Aorta (tissue), 5 donors: ENCODE measurements around the gene CARMIL3. TPM values are rescaled to one million over a fixed set of nuclear protein-coding genes. Genes with fewer than 3 reads are reported as not detected.

ENCODE experiments used
- ATAC-seq: fragments of 200-7000 bp; cut with Tn5 transposase; one replicate; pipeline ENCODE4 v1.9.1; 2022; ENCODE audit warnings: moderate library complexity; ENCODE audit not compliant: low FRiP score
- DNase-seq, 2 donors: peaks; one replicate each; pipeline ENCODE4 v3.0.0-alpha.2; 2020
- H3K27ac ChIP-seq, 2 donors: one replicate each; pipeline ENCODE4 v1.5.1; 2013; ENCODE audit warnings: low read length in 2 of 2, mild to moderate bottlenecking in 2 of 2, moderate library complexity in 2 of 2, control low read depth in 1 of 2, inconsistent platforms in 1 of 2, low read depth in 1 of 2
- H3K27me3 ChIP-seq, 2 donors: one replicate each; pipeline ENCODE4 v1.6.1; 2013; ENCODE audit warnings: control low read depth in 1 of 2, low read length in 1 of 2, mild to moderate bottlenecking in 1 of 2, moderate library complexity in 1 of 2; ENCODE audit not compliant: insufficient read depth in 2 of 2, control insufficient read depth in 1 of 2
- H3K36me3 ChIP-seq, 2 donors: one replicate each; pipeline ENCODE4 v1.6.1; 2013; ENCODE audit warnings: control low read depth in 1 of 2, low read length in 1 of 2, mild to moderate bottlenecking in 1 of 2; ENCODE audit not compliant: insufficient read depth in 2 of 2, control insufficient read depth in 1 of 2
- H3K4me1 ChIP-seq, 2 donors: one replicate each; pipeline ENCODE4 v1.6.1; 2013; ENCODE audit warnings: low read length in 2 of 2, control low read depth in 1 of 2, mild to moderate bottlenecking in 1 of 2, moderate library complexity in 1 of 2; ENCODE audit not compliant: insufficient read depth in 2 of 2, control insufficient read depth in 1 of 2
- H3K4me3 ChIP-seq, 2 donors: one replicate each; pipeline ENCODE4 v1.5.1; 2013; ENCODE audit warnings: low read length in 2 of 2, control low read depth in 1 of 2, mild to moderate bottlenecking in 1 of 2
- H3K9me3 ChIP-seq: one replicate; pipeline ENCODE4 v1.6.1; 2013; ENCODE audit warnings: mild to moderate bottlenecking, low read length; ENCODE audit not compliant: control insufficient read depth
- WGBS, 2 donors: extraction: QIAGEN DNeasy Blood & Tissue Kit; methylation state at CpG; one replicate each; pipeline ENCODE4 v1.1.7; 2013; 5-methylcytosine and 5-hydroxymethylcytosine counted together
- intact Hi-C, 2 donors: fragments of 100-400 bp; cut with DNase I; formaldehyde crosslinking; loops; one replicate each; pipeline versions ENCODE4 v1.14.2 to v1.15.0; 2022
- polyA plus RNA-seq, 2 donors: library from polyadenylated mRNA; stranded (reverse); fragments of 200-250 nt; gene quantifications; one replicate each; pipeline ENCODE4 v1.2.3, GENCODE V29; 2013
- total RNA-seq, 2 donors: library from RNA; stranded (reverse); fragmentation: NEBNext Ultra II Directional; extraction: Animal tissue kit (Norgen Biotek cat#: 25700); gene quantifications; one replicate each; pipeline ENCODE4 v1.2.1, GENCODE V29; 2021
- donor health status: healthy with polysubstance abuse.
- donor health status: Bipolar disorder and iron deficiency.
- donor health status: DM: no; HTN: no; CAD: no.
- donor health status: DM: no; HTN: no; CAD: no.
- donor health status: DM: yes; HTN: yes; CAD: no.

Gene CARMIL3
- total and polyA plus RNA-seq, 4 donors, result 0.24 to 0.43 (median 0.42) TPM; not detected in 1

DNA sequence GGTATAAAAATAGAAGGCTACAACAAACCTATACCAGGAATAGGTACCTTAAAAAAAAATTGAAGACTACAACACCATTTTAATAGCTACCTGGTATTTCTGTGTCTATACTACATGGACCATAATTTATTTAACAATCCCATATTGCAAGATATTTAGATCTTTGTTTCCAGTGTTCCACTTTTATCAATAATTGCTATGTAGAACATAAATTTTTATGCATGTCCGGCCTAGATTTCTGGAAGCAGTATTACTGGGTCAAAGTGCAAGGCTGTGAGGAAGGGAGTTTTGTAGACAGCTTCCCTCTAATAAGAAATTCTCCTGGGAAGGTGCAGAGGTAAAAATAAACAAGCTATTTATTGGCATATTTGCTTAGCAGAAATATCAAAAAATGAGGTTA lies 58.7 kb downstream of the CARMIL3 start:
- Histone ChIP-seq H3K9me3 (no peaks in the 10 kb centered on the region), H3K36me3 (no peaks in the 10 kb centered on the region), H3K27me3 (no peaks in the 10 kb centered on the region), H3K4me1 (no peaks in the 10 kb centered on the region), H3K4me3 (no peak overlapping the region), H3K27ac (no peak overlapping the region)
- ATAC-seq, result no peak
- intact Hi-C loops, result loop anchor here (5.0 to 10.0 kb wide), 3 partner anchors 37 to 324 kb away; partner anchors contain the start of genes IRF9 (in 1 of the 2), PSME2 (in 1 of the 2) and RNF31 (in 1 of the 2)
- DNase-seq, result no peak
- 76 to 89% methylated on average over 1 of the region's 1 CpG for WGBS, 2 donors

DNA sequence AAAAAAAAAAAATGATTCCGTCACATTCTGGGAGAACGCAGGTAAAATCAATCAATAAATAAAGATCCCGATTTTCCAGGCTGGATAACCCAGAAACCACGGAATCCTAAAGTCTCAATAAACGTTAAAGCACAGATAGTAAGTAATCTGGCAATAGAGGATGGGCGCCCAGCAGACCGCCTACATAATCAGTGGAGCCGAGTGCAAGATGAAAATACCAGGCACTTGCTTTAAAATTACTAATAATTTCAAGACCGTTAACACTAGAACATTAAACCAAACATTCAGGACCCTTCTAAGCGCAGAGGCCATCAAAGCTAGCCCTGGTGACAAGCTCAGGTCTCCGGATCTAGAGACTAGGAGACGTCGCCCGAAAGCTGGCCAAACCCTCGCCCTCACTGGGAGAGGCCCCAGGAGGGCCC lies 61.6 kb downstream of the CARMIL3 start:
- peak; percentile 0 for ATAC-seq
- 18 to 20% methylated on average over 15 of the region's 15 CpGs for WGBS, 2 donors

DNA sequence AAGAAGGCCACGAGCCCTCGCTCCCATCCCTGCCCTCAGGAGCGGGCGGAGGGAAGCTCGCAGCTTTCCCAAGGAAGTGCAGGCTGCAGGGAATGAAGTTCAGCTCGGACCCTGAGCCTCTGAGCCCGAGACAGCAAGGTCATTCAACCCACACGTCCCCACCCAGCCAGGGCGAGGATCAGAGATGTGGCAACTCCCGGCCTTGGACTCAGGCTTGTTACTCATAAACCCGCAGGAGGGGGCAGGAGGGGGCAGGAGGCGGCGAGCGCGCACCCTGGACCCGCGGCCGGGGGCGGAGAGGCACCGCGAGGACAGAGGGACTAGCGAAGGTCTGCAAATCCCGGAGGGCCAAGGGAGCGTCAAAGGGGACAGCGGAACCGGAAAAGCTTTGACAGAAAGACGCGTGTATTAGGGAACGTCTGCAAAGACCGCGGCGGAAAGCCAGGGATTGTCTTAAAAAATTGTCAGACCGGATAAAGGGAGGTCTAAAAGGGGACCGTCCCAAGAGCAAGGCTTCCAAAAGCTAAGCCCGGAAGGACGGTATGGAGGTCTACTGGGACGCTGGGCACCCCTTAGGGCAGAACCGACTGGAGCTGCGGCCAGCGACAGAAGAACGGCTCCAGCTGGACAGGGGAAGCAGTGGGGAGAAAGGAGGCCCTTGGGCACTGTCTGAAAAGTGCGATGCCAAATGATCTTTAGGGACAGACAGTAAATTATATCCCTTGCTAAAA lies 62.2 kb downstream of the CARMIL3 start:
- Histone ChIP-seq H3K27ac (peak overlapping the region; percentile 98 to 100), H3K9me3 (no peaks in the 10 kb centered on the region), H3K4me3 (peak overlapping the region; percentile 43 to 71), H3K36me3 (peaks cover 0 to under 1% of the 10 kb centered on the region in 2 donors), H3K27me3 (no peaks in the 10 kb centered on the region), H3K4me1 (no peaks in the 10 kb centered on the region)
- 0% methylated on average over 42 of the region's 42 CpGs for WGBS, 2 donors
- ATAC-seq (peak; percentile 81), DNase-seq (peak; percentile 91 to 94)
- intact Hi-C loops, result loop anchor here (2.0 to 10.0 kb wide), 4 partner anchors 27 to 321 kb away; partner anchors contain the start of genes EMC9 (in 1 of the 2), IRF9 (in 1 of the 2), PSME2 (in 1 of the 2) and RNF31 (in 1 of the 2)

More for the DNA sequence above, 61.6 kb downstream of the CARMIL3 start:
- H3K9me3 ChIP-seq, result no peaks in the 10 kb centered on the region
- peak overlapping the region; percentile 43 to 71 for H3K4me3 ChIP-seq
- no peak for DNase-seq
- no peaks in the 10 kb centered on the region for H3K27me3 ChIP-seq
- H3K4me1 ChIP-seq, result no peaks in the 10 kb centered on the region
- peak overlapping the region; percentile 98 to 100 for H3K27ac ChIP-seq
- H3K36me3 ChIP-seq, result no peaks in the 10 kb centered on the region
- intact Hi-C loops, result loop anchor here (5.0 to 10.0 kb wide), 3 partner anchors 34 to 321 kb away; partner anchors contain the start of genes IRF9 (in 1 of the 2), PSME2 (in 1 of the 2) and RNF31 (in 1 of the 2)

DNA sequence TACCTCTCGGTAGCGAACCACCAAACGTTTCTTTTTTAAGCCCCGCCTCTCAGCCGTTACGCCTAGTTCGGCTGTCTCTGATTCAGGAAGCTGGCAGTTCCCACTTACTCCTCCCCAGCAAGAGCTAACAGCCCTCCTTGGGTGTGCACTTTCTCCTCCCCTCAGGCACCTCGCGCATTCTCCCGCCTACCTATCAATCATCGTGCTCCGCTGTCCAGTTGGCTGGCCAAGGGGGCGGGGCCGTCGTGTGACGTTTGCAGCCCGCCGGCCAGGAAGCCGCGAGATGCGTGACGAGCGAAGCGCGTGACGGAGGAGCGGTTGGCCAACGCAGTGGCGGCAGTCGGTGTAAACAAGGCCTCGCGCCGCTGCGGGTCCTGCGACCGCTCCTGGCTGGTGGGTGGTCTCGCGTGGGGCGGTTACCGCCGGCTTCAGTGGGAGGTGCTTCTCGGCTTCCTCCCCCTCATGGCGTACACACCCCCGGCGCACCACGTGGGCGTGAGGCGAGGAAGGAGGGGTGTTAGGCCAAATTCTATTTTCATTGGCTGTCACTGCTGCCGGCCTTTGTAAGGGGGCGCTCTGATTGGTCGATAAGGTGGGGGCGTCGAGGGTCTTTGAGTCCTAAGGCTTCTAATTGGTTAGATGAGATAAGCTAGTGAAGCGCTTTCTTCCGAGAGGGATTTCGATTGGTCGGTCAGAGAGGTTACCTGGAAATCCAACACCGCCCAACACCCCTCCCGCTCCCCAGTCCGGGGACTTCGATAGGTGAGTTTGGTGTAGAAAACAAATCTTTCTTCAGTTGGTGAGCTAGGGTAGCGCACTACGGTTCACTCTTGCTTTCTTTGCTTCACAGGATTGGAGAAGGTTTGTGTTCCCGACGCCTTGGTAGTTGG lies 63.0 kb downstream of the CARMIL3 start, which contains the start of the genes DCAF11 and NRL:
Gene DCAF11 (plus strand): TSS at position 246 of the 890 bp plus-strand sequence. CDS start 818 bp downstream, outside the sequence.
Gene NRL (minus strand): TSS at position 418 of the 890 bp plus-strand sequence. CDS start 32,101 bp downstream, outside the sequence.
- Histone ChIP-seq H3K4me3 (peak within 1 kb of the TSS; percentile 43 to 71), H3K36me3 (peaks cover 0 to 3% of the 10 kb centered on the region in 2 donors), H3K27me3 (no peaks in the 10 kb centered on the region), H3K4me1 (no peaks in the 10 kb centered on the region), H3K9me3 (no peaks in the 10 kb centered on the region), H3K27ac (peak within 1 kb of the TSS; percentile 98 to 100)
- intact Hi-C loops, result loop anchor here (2.0 to 10.0 kb wide), 4 partner anchors 26 to 320 kb away; partner anchors contain the start of genes EMC9 (in 1 of the 2), IRF9 (in 1 of the 2), PSME2 (in 1 of the 2) and RNF31 (in 1 of the 2)
- WGBS, 2 donors, result 0% methylated on average over 61 to 65 of the region's 65 CpGs
- ATAC-seq (peak; percentile 98), DNase-seq (peak; percentile 99)

DNA sequence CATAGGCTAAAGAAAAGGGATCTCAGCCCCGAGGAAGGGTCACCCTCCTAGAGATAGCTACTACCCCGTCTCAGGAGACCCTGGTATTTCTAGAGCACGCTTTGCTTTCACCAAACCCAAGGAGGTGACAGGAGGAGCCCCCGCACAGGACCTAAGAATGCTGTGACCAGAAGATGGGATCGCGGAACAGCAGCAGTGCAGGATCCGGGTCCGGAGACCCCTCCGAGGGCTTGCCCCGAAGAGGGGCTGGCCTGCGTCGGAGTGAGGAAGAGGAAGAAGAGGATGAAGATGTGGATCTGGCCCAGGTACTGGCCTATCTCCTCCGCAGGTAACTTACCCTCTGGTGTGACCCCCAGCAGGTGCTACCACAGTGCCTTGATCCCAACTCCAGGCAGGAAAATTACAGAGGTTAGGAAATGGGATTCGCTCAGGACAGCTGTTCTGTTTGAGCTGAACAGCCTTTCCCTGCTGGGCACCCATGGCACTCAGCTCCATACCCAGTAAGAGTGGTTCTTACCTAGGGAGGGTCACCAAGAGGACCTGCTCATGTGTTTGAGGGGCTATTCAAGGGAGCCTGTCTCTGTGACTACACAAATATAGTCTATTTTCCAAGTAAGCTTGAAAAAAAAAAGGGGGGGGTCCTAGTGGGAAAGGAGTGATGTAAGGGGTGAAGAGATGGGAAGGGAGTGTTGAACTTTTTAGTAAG lies 63.8 kb downstream of the CARMIL3 start:
- Histone ChIP-seq H3K27me3 (no peaks in the 10 kb centered on the region), H3K4me3 (peak overlapping the region; percentile 37 to 57), H3K9me3 (no peaks in the 10 kb centered on the region), H3K27ac (peak overlapping the region in 1 of 2 donors; percentile 1), H3K36me3 (peaks cover 0 to 3% of the 10 kb centered on the region in 2 donors), H3K4me1 (no peaks in the 10 kb centered on the region)
- peak; percentile 46 to 70 for DNase-seq
- WGBS, 2 donors, result 2 to 3% methylated on average over 14 of the region's 14 CpGs
- intact Hi-C loops, result loop anchor here (1.0 to 10.0 kb wide), 4 partner anchors 18 to 319 kb away; partner anchors contain the start of genes EMC9 (in 1 of the 2) and IRF9 (in 1 of the 2)
- ATAC-seq, result no peak

DNA sequence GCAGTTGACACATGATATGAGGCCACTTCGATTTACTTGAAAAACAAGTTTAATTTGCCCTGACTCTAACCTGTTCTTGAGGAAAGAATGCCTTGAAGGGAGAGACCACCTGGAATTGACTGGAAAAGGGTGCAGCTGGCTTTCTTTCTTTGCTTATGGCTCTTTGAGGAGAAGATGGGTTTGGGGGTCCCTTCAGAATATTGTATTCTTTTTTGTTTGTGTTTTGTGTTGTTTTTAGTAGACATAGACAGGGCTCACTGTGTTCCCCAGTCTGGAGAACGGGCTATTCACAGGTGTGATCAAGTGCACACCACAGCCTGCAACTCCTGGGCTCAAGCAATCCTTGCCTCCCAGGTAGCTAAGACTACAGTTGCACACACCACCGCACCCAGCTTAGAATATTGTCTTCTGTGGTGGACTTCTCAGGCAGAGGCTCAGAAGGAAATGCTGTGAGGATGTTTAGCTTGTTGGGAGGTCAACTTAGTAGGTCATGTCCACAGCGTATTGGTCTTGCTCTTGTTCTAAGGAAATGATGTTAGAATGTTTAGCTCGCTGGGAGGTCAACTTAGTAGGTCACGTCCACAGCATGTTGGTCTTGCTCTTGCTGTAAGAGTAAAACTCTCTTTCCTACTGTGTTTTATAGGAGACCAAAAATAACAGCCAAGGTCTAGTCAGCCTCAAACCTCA lies 64.5 kb downstream of the CARMIL3 start:
- WGBS, 2 donors, result 92 to 93% methylated on average over 6 of the region's 6 CpGs
- no peaks in the 10 kb centered on the region for H3K4me1 ChIP-seq
- no peaks in the 10 kb centered on the region for H3K9me3 ChIP-seq
- intact Hi-C loops, result loop anchor here (1.0 to 10.0 kb wide), 3 partner anchors 17 to 319 kb away; partner anchors contain the start of gene IRF9 (in 1 of the 2)
- DNase-seq, result peak in 1 of 2 donors; percentile 42
- H3K4me3 ChIP-seq, result no peak overlapping the region
- H3K27me3 ChIP-seq, result no peaks in the 10 kb centered on the region
- H3K36me3 ChIP-seq, result peaks cover 0 to 4% of the 10 kb centered on the region in 2 donors
- no peak for ATAC-seq
- H3K27ac ChIP-seq, result no peak overlapping the region

DNA sequence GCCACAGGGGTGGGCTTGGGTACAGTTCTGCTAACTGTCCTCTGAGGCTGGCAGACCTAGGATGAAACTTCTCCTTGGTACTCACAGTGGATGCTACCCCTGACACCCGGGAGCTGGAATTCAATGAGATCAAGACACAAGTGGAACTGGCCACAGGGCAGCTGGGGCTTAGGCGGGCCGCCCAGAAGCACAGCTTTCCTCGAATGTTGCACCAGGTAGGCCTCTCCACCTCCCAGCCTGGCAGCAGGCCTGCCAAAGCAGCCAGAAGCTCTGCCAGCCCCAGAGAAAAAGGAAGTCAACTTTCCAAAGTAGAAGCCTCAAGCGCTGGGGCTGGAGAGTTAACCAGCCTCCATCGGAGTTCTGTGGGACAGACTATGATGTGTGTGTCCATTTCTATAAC lies 65.4 kb downstream of the CARMIL3 start:
- H3K36me3 ChIP-seq, result peaks cover 0 to 4% of the 10 kb centered on the region in 2 donors
- H3K27me3 ChIP-seq, result no peaks in the 10 kb centered on the region
- intact Hi-C loops, result loop anchor here (10.0 kb wide), 2 partner anchors 48 to 318 kb away; partner anchors contain the start of gene IRF9 (in 1 of the 2)
- no peaks in the 10 kb centered on the region for H3K9me3 ChIP-seq
- no peak overlapping the region for H3K27ac ChIP-seq
- DNase-seq (peak; percentile 34 to 42), ATAC-seq (no peak)
- H3K4me1 ChIP-seq, result no peaks in the 10 kb centered on the region
- no peak overlapping the region for H3K4me3 ChIP-seq
- whole genome bisulfite sequencing, 2 donors, result 93% methylated on average over 6 of the region's 6 CpGs
